HG02884 (cell line): ENCODE measurements around the gene VIP.

Experiments used
- ATAC-seq: cut with Tn5 transposase; IDR thresholded peaks from one replicate; pipeline ENCODE4 v1.9.1; 2021; ENCODE audit warnings: mild to moderate bottlenecking, moderate library complexity; ENCODE audit not compliant: unreplicated experiment

VIP gene

DNA sequence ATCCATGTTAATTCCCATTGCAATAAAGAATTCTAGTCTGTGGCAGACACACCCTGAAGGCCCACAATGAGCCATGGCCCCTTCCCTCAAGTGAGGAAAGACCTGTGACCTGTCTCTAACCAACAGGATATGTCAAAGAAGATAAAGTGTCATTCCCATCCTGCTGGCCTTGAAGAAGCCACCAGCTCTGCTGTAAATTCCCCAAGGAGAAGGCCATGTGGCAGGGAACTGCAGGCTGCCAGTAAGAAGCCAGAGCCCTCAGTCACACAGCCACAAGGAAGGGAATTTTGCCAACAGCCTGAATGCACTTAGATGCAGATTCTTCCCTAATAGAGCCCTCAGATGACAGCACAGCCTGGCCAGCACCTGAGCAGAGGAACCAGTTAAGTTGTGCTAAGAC, 24.8 kb downstream of the VIP start:
- no peak for ATAC-seq

DNA sequence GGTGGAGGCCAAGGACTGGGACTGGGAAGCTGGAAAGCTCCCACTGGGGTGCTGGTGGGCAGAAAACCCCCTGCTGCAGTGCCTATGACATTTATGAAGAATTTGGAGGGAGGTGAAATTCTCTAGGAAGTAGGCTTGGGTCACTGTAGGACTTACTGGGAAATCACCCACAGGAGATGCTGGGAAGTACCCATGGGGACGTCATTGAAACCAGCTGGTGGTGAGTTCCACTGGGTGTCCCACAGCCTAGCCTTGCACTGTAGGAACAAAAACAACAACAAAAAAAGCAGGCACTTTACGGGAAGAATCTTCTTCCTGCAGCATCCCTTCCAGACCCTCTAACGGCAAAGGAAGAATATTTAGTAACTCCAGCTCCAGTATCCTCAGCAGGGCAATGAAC, 26.2 kb downstream of the VIP start:
- ATAC-seq, result no peak

DNA sequence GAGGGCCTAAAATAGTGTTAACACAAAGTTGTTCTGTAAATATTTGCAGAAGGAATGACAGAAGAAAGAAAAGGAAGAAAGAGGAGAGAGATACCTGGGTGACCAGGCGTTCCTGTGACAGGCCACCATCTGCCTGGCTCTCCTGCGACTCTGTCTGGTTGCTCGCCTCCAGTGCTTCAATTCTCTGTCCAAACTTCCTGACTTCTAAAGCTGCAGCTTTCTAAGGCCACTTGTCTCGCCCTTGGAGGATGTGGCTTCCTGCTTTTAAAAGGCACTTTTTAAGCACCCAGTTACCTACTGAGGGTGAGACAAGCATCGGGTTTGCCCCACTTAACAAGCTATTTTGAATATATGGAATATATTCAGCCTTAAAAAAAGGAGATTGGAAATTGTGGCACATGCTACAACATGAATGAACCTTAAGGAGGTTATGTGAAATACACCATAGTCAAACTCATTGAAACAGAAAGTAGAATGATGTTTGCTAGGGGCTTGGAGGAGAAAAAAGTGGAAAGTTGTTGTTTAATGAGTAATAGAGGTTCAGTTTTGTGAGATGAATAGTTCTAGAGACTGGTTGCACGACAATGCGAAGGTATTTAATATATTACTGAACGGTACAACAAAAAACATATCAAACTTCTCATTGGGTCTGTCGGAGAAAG, 32.8 kb downstream of the VIP start:
- ATAC-seq, result no peak

DNA sequence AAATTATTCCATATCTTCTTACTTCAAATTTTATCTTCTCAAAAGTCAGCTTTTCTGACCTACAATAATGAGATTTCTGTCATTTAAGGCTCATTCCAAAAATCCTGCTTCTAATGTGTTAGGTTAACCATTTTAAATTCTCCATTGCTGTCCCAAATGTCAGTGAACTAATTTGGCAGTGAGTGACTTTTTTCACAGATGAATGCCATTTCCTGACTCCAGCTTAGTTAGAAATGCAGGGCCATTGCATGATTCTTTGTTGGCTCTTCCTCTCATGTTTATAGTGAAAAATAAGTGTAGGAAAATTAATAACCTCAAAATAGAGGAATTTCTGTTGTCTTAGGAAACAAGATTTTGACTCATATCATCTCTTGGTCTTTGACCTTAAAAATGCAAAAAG, 44.1 kb downstream of the VIP start:
- ATAC-seq, result no peak

DNA sequence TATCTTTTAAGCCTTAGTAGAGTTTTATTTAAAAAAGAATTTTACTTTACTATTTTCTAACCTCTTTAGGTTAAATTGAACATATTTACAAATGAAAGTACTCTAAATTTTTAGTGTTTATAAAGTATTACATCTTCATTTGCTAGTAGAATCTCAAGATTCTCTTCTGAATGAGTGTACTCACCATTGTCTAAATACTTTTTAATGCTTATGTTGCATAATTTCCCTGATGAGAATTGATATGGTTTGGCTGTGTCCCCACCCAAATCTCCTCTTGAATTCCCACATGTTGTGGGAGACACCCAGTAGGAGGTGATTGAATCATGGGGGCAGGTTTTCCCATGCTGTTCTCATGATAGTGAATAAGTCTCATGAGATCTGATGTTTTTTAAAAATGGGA, 53.6 kb downstream of the VIP start:
- ATAC-seq, result no peak
